HG03139 (cell line): ENCODE results near the gene LHB.
"Not testable (repeated sequence)": the region's sequence is repeated elsewhere in the genome, so short reads cannot be mapped to it uniquely, and the experiment has no call there.

ENCODE experiments used
- ATAC-seq: cut with Tn5 transposase; IDR thresholded peaks from one replicate; pipeline ENCODE4 v1.9.1; 2021; ENCODE audit not compliant: unreplicated experiment

The LHB gene

DNA sequence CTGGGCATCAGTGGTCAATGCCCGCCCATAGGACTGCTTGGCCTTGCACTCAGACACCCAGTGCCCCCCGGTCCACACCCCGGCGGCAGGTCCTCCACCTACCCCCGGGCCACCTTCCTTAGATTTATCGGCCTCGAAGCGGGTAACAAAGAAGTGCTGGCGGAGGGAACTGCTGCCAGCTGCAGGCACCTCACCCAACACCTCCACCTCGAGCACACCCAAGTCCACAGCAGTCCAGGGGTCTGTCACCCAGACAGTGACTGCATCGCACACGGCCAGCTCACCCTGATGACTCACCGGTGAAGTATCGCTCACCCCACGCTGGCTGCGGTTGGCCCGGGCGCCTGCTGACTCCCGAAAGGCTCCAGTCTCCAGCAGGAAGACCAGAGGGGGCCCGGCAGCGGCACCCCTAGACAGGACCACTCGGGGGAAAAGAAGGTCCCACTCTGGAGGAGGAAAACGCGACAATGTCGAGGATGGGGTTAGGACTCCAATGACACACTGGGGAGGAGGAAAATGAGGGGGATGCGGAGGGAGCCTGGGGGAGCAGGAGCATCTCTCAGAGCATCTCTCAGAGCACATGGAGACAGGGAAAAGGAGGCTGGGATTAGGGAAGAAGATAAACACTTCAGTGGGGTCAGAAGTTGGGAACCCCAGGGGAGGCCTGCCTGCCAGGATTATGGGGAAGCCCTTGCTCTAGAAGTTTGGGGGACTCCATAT, 21.8 kb upstream of the LHB start:
- not testable (repeated sequence) for ATAC-seq

DNA sequence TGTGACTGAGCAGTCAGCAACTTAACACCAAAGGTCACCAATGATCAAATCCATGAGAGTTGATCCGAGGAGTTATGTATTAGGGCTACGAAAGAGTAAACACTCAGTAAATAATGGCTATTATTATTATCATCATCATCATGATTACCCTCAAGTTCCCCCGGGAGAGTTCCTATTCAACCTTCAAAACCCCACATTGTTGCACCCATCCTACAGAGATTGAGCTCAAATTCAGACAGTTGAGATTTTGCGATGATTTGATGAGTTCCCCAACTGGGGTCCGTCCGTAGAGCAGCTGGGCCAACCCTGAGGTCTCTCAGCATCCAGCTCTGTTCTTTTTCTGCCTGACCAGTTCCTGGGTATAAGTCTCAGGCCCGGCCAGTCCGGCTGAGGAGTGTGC, 21.2 kb upstream of the LHB start:
- ATAC-seq = not testable (repeated sequence)

DNA sequence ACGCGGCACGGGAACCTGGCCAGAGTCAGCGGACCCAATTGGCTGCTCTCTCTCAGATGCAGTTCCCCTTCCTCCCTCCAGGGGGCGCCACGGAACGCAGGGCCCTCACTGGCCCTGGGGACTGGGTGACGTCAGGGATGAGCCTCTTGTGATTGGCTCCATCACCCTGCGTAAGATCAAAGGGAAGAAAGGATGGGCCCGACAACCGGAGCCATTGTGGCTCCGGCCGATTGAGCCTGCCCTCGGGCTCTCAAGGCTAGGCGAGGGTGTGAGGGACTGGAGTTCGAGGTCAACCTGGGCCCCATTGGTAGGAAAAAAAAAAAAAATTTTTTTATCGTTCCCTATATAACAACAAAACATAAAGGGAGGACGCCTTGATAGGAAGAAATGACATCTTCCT, 19.9 kb upstream of the LHB start, which contains the start of gene CGB1:
Gene CGB1, minus strand, starts transcription at position 81 of the 400 bp plus-strand sequence. CDS start 184 bp downstream, outside the sequence.
- not testable (repeated sequence) for ATAC-seq

DNA sequence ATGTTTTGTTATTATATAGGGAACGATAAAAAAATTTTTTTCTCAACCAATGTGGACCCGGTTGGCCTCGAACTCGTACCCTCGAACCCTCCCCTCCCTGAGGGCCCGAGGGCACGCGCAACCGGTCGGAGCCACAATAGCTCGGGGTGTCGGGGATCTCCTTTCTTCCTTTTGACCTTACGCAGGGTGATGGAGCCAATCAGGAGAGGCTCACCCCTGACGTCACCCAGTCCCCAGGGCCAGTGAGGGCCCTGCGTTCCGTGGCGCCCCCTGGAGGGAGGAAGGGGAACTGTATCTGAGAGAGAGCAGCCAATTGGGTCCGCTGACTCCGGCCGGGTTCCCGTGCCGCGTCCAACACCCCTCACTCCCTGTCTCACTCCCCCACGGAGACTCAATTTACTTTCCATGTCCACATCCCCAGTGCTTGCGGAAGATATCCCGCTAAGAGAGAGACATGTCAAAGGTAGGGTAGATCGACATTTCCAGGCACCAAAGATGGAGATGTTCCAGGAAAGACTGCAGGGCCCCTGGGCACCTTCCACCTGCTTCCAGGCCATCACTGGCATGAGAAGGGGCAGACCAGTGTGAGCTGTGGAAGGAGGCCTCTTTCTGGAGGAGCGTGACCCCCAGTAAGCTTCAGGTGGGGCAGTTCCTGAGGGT, 14.9 kb upstream of the LHB start, which contains the start of gene CGB2:
Gene CGB2, plus strand, starts transcription at position 249 of the 660 bp plus-strand sequence. Its CDS starts 206 bp downstream, at position 455.
- ATAC-seq = not testable (repeated sequence)

DNA sequence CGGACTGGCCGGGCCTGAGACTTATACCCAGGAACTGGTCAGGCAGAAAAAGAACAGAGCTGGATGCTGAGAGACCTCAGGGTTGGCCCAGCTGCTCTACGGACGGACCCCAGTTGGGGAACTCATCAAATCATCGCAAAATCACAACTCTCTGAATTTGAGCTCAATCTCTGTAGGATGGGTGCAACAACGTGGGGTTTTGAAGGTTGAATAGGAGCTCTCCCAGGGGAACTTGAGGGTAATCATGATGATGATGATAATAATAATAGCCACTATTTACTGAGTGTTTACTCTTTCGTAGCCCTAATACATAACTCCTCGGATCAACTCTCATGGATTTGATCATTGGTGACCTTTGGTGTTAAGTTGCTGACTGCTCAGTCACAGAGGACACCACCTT, 13.4 kb upstream of the LHB start:
- not testable (repeated sequence) for ATAC-seq

DNA sequence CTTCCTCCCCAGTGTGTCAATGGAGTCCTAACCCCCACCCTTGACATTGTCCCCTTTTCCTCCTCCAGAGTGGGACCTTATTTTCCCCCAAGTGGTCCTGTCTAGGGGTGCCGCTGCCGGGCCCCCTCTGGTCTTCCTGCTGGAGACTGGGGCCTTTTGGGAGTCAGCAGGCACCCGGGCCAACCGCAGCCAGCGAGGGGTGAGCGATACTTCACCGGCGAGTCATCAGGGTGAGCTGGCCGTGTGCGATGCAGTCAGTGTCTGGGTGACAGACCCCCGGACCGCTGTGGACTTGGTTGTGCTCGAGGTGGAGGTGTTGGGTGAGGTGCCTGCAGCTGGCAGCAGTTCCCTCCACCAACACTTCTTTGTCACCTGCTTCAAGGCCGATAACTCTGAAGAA, 12.9 kb upstream of the LHB start:
- not testable (repeated sequence) for ATAC-seq

DNA sequence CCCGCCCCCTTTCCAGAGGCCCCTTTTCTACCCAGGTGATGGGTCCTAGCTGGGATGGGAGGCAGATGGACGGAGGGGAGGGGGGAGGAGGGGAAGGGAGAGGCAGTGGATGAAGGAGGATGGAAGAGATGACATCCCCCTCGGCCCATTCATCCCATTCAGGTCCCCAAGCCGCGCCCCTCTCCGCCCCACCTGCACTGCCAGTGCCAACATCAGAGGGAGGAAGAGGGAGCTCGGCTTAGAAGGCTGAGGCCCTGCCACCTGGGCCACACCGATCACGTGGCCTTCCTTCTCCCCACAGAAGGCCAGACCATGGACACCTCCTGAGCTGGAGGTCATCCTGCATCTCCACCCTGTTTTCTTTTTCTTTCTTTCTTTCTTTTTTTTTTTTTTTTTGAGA, 11.8 kb upstream of the LHB start:
- not testable (repeated sequence) for ATAC-seq

DNA sequence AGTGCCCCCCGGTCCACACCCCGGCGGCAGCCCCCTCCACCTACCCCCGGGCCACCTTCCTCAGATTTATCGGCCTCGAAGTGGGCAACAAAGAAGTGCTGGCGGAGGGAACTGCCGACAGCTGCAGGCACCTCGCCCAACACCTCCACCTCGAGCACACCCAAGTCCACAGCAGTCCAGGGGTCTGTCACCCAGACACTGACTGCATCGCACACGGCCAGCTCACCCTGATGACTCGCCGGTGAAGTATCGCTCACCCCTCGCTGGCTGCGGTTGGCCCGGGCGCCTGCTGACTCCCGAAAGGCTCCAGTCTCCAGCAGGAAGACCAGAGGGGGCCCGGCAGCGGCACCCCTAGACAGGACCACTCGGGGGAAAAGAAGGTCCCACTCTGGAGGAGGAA, 8.7 kb upstream of the LHB start:
- not testable (repeated sequence) for ATAC-seq

DNA sequence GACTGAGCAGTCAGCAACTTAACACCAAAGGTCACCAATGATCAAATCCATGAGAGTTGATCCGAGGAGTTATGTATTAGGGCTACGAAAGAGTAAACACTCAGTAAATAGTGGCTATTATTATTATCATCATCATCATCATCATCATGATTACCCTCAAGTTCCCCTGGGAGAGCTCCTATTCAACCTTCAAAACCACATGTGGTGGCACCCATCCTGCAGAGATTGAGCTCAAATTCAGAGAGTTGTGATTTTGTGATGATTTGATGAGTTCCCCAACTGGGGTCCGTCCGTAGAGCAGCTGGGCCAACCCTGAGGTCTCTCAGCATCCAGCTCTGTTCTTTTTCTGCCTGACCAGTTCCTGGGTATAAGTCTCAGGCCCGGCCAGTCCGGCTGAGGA, 8.2 kb upstream of the LHB start:
- ATAC-seq = not testable (repeated sequence)

DNA sequence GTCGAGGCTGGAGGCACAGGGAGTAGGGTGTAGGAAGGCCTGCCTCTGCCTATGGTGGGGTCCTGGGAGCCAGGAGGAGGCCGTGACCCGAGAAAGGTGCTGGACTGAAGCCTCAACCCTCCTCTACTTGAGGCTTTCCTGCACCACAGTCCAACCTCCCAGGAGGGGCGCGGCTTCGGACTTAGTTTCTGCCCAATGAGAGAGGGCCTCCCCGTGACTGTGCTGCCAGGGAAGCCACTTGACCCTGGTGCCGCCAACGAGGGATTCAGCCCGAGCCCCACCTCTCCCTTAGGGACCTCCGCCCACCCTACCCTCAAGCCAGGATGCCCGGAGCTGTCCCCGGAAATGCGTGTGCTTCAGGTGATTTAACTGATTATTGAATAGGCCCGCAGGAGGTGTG, 7.3 kb upstream of the LHB start, which contains the start of gene CGB3:
Gene CGB3, minus strand, starts transcription at position 101 of the 400 bp plus-strand sequence. CDS start 362 bp downstream, outside the sequence.
- not testable (repeated sequence) for ATAC-seq

DNA sequence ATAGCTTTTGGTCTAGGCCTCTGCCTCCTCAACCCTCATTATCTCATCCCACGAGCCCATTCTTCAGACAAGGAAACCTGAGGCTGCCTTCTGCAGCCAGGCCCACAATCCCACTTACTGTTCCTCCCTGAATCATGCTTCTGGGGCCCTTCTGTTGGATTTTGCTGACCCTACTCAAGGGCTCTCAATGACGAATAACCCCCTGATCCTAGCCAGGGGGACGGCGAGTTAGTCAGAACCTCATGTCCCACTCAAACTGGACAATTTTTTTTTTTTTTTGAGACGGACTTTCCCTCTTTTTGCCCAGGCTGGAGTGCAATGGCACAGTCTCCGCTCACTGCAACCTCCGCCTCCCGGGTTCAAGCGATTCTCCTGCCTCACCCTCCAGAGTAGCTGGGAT, 5.2 kb upstream of the LHB start:
- ATAC-seq = no peak

DNA sequence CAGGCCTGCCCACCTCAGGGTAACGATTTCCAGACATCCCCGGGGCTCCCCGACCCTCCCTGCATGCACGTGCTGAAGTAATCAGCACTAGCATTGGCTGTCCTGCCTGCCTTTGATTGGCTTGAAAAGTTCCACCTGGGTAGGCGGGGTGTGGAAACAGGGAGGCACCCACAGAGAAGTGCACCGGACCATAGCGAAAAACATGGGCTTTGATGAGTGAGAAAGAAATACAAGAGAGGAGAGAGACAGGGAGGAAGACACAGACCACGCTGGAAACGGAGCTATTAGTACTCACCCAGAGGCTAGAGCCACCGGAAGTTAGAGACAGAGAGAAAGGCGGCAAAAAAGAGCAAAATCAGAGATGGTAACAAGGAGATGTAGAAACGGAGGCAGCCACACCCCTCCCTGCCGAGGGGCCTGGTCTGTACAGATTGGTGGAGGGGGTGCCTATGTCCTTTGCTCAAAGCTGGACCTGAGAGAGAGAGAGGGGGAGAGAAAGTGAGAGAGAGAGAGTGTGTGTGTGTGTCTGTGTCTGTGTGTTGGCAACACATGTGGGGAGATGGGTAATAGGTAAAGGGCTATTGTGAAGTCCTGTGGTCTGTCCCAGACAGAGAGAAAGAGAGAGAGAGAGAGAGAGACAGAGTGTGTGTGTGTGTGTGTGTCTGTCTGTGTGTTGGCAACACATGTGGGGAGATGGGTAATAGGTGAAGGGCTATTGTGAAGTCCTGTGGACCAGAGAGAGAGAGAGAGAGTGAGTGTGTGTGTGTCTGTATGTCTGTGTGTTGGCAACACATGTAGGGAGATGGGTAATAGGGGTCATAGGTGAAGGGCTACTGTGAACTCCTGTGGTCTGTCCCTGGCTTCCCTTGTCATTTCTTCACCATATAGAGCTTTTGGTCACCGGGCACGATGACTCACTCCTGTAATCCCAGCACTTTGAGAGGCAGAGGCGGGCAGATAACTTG, 4.3 kb upstream of the LHB start:
- ATAC-seq = no peak

DNA sequence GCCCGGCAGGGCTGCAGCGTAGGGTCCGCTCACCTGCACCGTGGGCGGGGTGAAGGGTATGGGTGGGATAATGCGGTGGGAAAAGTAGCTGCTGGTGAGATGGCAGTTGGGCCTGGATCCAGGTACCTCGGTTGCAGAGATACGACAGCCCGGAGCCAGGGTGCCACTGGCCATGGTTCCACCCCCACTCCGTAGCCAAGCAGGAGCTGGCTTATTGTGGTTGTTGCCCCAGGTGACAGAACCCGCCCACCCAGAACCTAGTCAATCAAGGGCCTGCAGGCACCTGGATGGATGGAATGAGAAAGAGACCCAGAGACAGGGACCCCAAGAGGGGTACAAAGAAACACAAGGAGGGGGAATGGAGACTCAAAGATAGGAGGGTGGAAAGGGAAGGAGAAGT, 3.5 kb upstream of the LHB start:
- ATAC-seq = no peak

DNA sequence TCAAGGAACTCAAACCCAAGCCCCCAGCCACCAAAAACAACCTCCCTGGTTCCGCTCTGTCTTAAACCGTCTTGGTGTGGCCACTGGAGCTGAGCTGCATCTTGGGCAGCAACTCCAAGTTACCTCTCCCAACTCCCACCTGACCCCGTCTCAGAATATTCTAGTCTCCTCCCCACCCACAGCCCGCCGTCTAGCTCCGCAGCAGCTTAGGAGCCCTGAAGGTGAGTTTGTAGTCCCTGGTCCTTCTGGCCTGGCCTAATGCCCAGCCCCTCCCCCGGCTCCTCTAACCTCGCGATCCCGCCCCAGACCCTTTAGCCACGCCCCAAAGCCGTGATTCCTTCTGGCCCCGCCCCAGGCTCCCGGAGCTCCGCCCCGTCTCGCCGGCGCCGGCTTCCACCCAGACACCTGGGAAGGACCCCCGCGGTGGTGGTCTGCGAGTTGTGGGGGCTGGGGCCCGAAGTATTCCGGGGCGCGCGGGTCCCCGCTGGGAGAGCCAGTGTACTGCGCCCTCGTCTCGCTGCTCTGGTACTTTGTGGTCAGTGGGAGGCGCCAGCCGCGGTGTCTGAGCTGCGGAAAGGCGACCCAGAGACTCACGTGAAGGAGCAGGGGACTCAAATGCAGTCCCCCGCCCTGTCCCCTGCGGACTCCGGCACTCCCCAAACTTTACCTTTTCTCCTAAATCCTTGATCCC, 2.5 kb upstream of the LHB start:
- ATAC-seq = no peak

DNA sequence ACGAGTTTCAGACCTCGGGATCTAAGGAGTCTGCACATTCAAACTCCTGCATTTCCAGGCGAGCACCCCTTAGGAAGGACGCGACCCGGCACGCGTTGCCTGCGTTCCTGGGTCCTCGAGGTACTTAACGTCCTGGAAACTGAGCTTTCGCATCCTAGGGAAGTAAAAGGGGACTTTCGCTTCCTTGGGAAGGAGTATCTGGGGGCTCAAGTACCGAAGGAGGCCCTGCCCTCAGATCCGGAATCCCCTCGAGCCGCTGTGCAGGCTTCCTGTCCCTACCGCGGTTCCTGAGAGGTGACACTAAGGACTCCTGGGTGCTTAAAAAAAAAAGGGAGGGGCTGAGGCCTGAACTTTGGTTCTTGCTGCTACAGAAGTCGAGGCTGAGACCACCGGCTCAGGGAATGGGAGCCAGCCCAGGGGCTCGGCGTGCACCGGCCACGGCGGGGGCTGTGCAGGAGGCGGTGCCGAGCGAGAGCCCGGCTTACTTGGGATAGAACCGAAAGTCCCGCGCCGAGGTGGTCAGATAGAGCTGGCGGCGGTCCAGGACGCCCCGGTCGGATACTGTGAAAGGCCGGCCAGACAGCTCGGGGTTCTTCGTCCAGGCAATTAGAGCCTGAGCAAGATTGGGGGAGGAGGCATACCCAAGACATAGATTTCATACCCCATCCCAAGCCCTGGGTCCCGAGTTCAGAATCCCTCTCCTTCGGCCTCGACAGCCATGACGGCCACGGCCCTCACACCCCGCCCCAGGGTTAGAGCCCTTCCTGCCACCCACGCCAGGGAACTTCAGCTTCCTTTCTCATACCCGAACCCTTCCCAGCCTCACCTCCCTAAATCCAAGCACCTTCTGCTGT, 1.7 kb upstream of the LHB start:
- not testable (repeated sequence) for ATAC-seq

DNA sequence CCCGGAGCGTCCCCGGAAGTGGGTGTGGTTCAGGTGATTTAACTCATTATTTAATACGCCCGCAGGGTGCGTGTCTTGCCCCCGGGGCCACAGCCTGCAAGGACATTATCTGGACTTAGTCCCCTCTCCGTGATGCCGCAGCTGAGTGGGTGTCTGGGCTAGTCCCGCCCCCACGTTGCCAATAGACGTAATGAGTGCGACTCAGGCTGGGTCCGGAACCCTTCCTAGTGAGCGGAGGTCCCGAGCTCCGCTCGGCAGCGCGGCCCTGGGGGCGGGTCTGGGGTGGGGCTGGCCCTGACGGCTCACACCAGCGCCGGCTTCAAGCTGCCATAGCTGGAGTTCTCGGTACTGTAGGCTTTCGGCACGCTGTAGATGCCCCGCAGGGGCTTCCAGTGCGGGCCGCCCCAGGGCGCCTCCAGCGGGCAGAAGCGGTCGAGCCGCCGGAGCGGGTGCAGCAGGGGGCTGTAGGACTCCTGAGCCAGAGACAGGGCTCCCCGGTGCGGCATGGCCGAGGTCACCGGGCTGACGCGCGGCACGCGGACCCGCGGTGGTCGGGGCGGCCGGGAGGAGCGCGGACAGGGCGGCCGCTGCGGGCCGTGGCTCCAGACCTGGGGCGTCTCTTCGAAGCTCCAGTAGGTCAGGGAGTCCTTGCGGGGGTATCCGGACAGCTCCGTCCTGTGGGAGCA, 918 bp upstream of the LHB start:
- ATAC-seq = no peak

DNA sequence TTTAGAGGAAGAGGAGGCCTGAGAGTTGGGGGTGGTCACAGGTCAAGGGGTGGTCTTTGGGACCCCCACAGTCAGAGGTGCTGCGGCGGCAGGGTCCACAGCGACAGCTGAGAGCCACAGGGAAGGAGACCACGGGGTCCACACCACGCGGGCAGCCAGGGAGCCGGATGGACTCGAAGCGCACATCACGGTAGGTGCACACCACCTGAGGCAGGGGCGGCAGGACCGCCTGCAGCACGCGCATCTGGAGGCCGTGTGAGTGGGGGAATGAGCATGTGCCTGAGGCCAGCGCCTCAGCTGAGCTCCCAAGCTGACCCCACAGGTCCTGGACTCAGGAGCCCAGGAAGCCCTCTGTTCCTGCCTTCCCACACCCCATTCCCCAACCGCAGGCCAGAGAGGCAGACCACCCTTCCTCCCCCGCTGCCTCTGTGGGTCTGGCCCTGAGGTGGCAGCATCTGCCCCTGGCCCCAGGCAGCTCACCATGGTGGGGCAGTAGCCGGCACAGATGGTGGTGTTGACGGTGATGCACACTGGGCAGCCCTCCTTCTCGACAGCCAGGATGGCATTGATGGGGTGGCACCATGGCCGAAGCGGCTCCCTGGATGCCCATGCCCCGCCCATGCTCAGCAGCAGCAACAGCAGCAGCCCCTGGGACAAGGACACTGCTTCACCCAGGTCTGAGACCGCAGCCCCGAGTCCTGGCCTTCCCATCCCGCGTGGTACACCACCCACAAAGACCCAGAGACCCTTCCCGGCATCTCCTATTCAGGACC, 638 bp downstream of the LHB start:
- no peak for ATAC-seq

DNA sequence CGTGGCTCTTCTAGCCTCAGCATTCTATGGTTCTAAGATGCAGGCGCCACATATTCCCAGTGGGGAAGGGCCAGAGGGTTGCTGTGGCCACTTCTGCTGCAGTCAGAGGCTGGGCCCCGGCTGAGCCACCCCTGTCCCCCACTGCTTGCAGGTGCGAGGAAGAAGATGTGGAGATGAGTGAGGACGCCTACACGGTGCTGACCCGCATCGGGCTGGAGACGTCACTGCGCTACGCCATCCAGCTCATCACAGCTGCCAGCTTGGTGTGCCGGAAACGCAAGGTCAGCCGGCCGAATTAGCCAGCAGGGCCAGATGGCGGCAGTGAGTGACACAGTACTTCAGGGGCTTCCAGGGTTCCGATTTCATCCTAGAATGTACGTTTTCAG, 2.0 kb downstream of the LHB start:
- no peak for ATAC-seq
